ENCODE data around the gene TMEM51. TPM values are rescaled to one million over a fixed set of nuclear protein-coding genes. Genes with fewer than 3 reads are reported as not detected.

Gene TMEM51
- total and polyA plus RNA-seq, 2 of the 13 experiments (the other 11 are each of a cell fraction or from before 2014, with no cell fraction given), result 12.2 to 22.3 TPM

GRCh38 chr1:15145327-15145726, 8.2 kb upstream of the TMEM51 start (continued):
- TF ChIP-seq, protein P1, sequence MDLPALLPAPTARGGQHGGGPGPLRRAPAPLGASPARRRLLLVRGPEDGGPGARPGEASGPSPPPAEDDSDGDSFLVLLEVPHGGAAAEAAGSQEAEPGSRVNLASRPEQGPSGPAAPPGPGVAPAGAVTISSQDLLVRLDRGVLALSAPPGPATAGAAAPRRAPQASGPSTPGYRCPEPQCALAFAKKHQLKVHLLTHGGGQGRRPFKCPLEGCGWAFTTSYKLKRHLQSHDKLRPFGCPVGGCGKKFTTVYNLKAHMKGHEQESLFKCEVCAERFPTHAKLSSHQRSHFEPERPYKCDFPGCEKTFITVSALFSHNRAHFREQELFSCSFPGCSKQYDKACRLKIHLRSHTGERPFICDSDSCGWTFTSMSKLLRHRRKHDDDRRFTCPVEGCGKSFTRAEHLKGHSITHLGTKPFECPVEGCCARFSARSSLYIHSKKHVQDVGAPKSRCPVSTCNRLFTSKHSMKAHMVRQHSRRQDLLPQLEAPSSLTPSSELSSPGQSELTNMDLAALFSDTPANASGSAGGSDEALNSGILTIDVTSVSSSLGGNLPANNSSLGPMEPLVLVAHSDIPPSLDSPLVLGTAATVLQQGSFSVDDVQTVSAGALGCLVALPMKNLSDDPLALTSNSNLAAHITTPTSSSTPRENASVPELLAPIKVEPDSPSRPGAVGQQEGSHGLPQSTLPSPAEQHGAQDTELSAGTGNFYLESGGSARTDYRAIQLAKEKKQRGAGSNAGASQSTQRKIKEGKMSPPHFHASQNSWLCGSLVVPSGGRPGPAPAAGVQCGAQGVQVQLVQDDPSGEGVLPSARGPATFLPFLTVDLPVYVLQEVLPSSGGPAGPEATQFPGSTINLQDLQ (CRISPR knock-in tag; IDR thresholded peaks at IDR 0.05), result no peak
- TF ChIP-seq POLR2A (IDR thresholded peaks at IDR 0.05; ENCODE audit: insufficient read depth in 1 of 2, low read depth in 2 of 2, low read length in 2 of 2) (no peak), FIP1L1 (IDR thresholded peaks at IDR 0.05; ENCODE audit: borderline replicate concordance, insufficient read depth, low read depth, low read length) (no peak), ZNF383 (CRISPR knock-in tag; IDR thresholded peaks at IDR 0.05; ENCODE audit: borderline replicate concordance) (no peak), ZSCAN30 (CRISPR knock-in tag; IDR thresholded peaks at IDR 0.05) (no peak), ZNF746 (CRISPR knock-in tag; IDR thresholded peaks at IDR 0.05) (no peak), BCL3 (CRISPR knock-in tag; IDR thresholded peaks at IDR 0.05) (no peak; the same call in 1 of the 2 replicates), TGIF2 (CRISPR knock-in tag; IDR thresholded peaks at IDR 0.05) (peak; percentile 98), PPARG (CRISPR knock-in tag; conservative IDR thresholded peaks at IDR 0.05) (peak; percentile 82), ASH2L (IDR thresholded peaks at IDR 0.05; ENCODE audit: insufficient read length, low read depth, low read length) (no peak), ZNF331 (CRISPR knock-in tag; IDR thresholded peaks at IDR 0.05) (peak; percentile 53; the same call in 1 of the 2 replicates), MED13 (CRISPR knock-in tag; IDR thresholded peaks at IDR 0.05) (no peak), DBP (CRISPR knock-in tag; IDR thresholded peaks at IDR 0.05; ENCODE audit: not compliant biosample characterization) (no peak), MATR3 (CRISPR knock-in tag; IDR thresholded peaks at IDR 0.05) (no peak), MAX (IDR thresholded peaks at IDR 0.05) (0 out of 2 replicates have a peak, but pooled peaks have one; percentile 31), SRF (IDR thresholded peaks at IDR 0.05; ENCODE audit: low read depth, low read length) (no peak), POLR2AphosphoS2 (IDR thresholded peaks at IDR 0.05; ENCODE audit: low read depth, low read length) (no peak), HOXA3 (CRISPR knock-in tag; IDR thresholded peaks at IDR 0.05) (0 out of 2 replicates have a peak, but pooled peaks have one; percentile 51)
- TF ChIP-seq, protein P2, sequence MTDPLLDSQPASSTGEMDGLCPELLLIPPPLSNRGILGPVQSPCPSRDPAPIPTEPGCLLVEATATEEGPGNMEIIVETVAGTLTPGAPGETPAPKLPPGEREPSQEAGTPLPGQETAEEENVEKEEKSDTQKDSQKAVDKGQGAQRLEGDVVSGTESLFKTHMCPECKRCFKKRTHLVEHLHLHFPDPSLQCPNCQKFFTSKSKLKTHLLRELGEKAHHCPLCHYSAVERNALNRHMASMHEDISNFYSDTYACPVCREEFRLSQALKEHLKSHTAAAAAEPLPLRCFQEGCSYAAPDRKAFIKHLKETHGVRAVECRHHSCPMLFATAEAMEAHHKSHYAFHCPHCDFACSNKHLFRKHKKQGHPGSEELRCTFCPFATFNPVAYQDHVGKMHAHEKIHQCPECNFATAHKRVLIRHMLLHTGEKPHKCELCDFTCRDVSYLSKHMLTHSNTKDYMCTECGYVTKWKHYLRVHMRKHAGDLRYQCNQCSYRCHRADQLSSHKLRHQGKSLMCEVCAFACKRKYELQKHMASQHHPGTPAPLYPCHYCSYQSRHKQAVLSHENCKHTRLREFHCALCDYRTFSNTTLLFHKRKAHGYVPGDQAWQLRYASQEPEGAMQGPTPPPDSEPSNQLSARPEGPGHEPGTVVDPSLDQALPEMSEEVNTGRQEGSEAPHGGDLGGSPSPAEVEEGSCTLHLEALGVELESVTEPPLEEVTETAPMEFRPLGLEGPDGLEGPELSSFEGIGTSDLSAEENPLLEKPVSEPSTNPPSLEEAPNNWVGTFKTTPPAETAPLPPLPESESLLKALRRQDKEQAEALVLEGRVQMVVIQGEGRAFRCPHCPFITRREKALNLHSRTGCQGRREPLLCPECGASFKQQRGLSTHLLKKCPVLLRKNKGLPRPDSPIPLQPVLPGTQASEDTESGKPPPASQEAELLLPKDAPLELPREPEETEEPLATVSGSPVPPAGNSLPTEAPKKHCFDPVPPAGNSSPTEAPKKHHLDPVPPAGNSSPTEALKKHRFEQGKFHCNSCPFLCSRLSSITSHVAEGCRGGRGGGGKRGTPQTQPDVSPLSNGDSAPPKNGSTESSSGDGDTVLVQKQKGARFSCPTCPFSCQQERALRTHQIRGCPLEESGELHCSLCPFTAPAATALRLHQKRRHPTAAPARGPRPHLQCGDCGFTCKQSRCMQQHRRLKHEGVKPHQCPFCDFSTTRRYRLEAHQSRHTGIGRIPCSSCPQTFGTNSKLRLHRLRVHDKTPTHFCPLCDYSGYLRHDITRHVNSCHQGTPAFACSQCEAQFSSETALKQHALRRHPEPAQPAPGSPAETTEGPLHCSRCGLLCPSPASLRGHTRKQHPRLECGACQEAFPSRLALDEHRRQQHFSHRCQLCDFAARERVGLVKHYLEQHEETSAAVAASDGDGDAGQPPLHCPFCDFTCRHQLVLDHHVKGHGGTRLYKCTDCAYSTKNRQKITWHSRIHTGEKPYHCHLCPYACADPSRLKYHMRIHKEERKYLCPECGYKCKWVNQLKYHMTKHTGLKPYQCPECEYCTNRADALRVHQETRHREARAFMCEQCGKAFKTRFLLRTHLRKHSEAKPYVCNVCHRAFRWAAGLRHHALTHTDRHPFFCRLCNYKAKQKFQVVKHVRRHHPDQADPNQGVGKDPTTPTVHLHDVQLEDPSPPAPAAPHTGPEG (CRISPR knock-in tag; IDR thresholded peaks at IDR 0.05), result no peak
